ENCODE results near the gene TRPM8. TPM values are rescaled to one million over a fixed set of nuclear protein-coding genes. Genes with fewer than 3 reads are reported as not detected.

The TRPM8 gene
- polyA plus RNA-seq, 1 experiment, result 0.11 TPM

DNA sequence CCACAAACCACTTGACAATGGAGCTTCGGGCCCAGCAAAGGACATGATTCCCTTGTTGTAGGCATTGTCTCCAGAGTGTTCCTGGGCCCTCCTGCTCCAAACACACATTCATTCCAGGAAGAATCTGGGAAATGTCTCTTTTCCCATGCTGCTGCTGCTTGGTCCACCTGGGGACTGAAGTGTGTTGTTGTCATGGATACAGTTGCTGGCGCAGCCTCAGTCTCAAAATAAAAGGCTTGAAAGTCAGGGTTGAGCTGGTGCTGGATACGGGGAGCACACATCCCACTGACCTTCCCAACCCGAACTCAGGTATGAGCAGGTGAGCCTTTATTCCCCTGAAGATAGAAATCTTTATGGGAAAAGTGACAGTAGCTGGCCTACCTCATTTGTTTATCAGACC lies 102.7 kb downstream of the TRPM8 start:
- Histone ChIP-seq H3K27me3 (ENCODE audit: control insufficient read depth, insufficient read depth, low read length) (peaks cover 2% of the 10 kb centered on the region), H3K4me3 (ENCODE audit: low read depth, low read length) (no peak overlapping the region), H3K9me3 (ENCODE audit: control insufficient read depth, insufficient read depth, low read length) (peaks cover 9% of the 10 kb centered on the region), H3K27ac (ENCODE audit: low read depth, low read length) (no peak overlapping the region)
- no peak for DNase-seq (ENCODE audit: low read depth, low spot score)
- ChIA-PET POLR2A (no interaction called here), CTCF (no interaction called here)
- TF ChIP-seq, protein P1, sequence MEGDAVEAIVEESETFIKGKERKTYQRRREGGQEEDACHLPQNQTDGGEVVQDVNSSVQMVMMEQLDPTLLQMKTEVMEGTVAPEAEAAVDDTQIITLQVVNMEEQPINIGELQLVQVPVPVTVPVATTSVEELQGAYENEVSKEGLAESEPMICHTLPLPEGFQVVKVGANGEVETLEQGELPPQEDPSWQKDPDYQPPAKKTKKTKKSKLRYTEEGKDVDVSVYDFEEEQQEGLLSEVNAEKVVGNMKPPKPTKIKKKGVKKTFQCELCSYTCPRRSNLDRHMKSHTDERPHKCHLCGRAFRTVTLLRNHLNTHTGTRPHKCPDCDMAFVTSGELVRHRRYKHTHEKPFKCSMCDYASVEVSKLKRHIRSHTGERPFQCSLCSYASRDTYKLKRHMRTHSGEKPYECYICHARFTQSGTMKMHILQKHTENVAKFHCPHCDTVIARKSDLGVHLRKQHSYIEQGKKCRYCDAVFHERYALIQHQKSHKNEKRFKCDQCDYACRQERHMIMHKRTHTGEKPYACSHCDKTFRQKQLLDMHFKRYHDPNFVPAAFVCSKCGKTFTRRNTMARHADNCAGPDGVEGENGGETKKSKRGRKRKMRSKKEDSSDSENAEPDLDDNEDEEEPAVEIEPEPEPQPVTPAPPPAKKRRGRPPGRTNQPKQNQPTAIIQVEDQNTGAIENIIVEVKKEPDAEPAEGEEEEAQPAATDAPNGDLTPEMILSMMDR (IDR thresholded peaks at IDR 0.05; ENCODE audit: low read depth, low read length), result no peak

DNA sequence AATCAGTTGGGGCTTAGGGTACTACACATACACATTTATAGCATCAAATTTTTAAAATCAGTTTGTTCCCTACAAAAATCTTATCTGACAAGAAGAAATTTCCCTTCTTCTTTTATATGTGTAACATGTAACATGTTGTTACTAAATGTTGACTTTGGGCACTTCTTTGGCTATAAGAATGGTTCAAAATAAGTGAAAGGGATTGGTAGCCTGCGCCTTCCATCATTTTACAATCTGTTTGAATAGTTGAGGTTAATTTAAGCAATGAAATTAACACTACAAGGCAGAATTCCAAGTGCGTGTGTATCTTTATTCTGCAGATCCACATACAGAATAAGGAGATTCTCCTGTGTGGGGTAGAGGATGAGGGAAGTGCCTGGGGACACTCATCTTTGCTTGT lies 103.2 kb downstream of the TRPM8 start:
- no peak for DNase-seq (ENCODE audit: low read depth, low spot score)
- H3K9me3 ChIP-seq (ENCODE audit: control insufficient read depth, insufficient read depth, low read length), result peaks cover 9% of the 10 kb centered on the region
- CTCF ChIA-PET, result no interaction called here
- TF ChIP-seq, protein P1 (IDR thresholded peaks at IDR 0.05; ENCODE audit: low read depth, low read length), result no peak
- POLR2A ChIA-PET, result no interaction called here
- H3K27me3 ChIP-seq (ENCODE audit: control insufficient read depth, insufficient read depth, low read length), result peaks cover 2% of the 10 kb centered on the region
- H3K4me3 ChIP-seq (ENCODE audit: low read depth, low read length), result no peak overlapping the region
- no peak overlapping the region for H3K27ac ChIP-seq (ENCODE audit: low read depth, low read length)

DNA sequence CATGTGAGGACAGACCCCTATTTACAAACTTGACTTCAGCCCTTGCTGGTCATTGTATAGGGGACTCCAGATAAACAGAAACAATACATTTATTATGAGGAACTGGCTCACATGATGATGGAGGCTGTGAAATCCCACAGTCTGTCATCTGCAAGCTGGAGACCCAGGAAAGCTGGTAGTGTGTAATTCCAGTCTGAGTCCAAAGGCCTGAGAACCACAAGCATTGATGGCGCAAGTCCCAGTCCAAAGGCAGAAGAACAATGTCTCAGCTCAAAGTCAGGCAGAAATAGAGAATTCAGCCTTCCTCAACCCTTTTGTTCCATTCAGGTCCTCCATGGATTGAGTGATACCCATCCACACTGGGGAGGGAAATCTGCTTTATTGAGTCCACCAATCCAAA lies 105.3 kb downstream of the TRPM8 start:
- no peaks in the 10 kb centered on the region for H3K27me3 ChIP-seq (ENCODE audit: control insufficient read depth, insufficient read depth, low read length)
- no peak overlapping the region for H3K4me3 ChIP-seq (ENCODE audit: low read depth, low read length)
- CTCF ChIA-PET, result no interaction called here
- no peak overlapping the region for H3K27ac ChIP-seq (ENCODE audit: low read depth, low read length)
- peaks cover 9% of the 10 kb centered on the region for H3K9me3 ChIP-seq (ENCODE audit: control insufficient read depth, insufficient read depth, low read length)
- TF ChIP-seq, protein P1 (IDR thresholded peaks at IDR 0.05; ENCODE audit: low read depth, low read length), result no peak
- no peak for DNase-seq (ENCODE audit: low read depth, low spot score)
- POLR2A ChIA-PET, result no interaction called here

DNA sequence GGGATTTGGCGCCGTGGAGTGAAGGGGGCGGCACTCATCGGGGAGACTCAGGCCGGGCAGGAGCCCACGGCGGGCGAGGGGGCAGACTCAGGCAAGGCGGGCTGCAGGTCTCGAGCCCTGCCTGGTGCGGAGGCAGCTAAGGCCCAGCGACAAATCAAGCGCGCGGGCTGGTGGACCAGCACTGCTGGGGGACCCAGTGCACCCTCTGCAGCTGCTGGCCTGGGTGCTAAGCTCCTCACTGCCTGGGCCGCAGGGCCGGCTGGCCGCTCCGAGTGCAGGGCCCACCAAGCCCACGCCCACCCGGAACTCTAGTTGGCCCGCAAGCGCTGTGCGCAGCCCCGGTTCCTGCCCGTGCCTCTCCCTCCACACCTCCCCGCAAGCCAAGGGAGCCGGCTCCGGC lies 107.1 kb downstream of the TRPM8 start:
- no peak for DNase-seq (ENCODE audit: low read depth, low spot score)
- CTCF ChIA-PET, result interaction anchor here (1.4 kb wide), 1 partner anchor 521 kb away, joined by 5 read pairs; no protein-coding TSS in a partner anchor
- TF ChIP-seq, protein P1 (IDR thresholded peaks at IDR 0.05; ENCODE audit: low read depth, low read length), result no peak
- Histone ChIP-seq H3K9me3 (ENCODE audit: control insufficient read depth, insufficient read depth, low read length) (peaks cover 9% of the 10 kb centered on the region), H3K27ac (ENCODE audit: low read depth, low read length) (no peak overlapping the region), H3K4me3 (ENCODE audit: low read depth, low read length) (no peak overlapping the region), H3K27me3 (ENCODE audit: control insufficient read depth, insufficient read depth, low read length) (no peaks in the 10 kb centered on the region)
- POLR2A ChIA-PET, result no interaction called here

DNA sequence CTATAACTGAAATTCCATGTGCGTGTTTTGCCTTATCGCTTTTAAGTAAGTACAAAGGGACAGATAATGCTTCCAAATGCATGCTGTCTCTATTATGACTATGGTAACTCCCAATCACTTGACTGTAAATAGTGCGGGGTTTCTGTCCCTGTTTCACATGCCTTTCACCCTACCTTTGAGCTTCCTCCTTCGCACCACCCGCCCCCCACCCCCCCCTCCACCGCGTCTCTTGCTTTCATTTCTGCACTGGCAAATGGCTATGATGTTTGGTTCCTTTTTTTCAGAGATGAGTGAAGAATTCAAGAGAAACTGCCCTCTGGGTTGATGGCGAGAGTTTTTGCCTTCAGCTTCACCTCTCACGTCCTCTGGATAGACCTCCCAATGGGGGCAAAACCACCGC lies 108.3 kb downstream of the TRPM8 start:
- H3K4me3 ChIP-seq (ENCODE audit: low read depth, low read length), result peak overlapping the region; percentile 36
- ChIA-PET POLR2A (no interaction called here), CTCF (interaction anchor here (0.9 to 1.4 kb wide), 2 partner anchors 475 to 520 kb away, joined by 3 to 5 read pairs; no protein-coding TSS in a partner anchor)
- TF ChIP-seq, protein P1 (IDR thresholded peaks at IDR 0.05; ENCODE audit: low read depth, low read length), result no peak
- DNase-seq (ENCODE audit: low read depth, low spot score), result no peak
- H3K27me3 ChIP-seq (ENCODE audit: control insufficient read depth, insufficient read depth, low read length), result no peaks in the 10 kb centered on the region
- peaks cover 9% of the 10 kb centered on the region for H3K9me3 ChIP-seq (ENCODE audit: control insufficient read depth, insufficient read depth, low read length)
- H3K27ac ChIP-seq (ENCODE audit: low read depth, low read length), result no peak overlapping the region

Data from AG04450 (cell line).